Hematopoietic multipotent progenitor cell treated with erythropoietin and hydrocortisone succinate and interleukin-3 and kit ligand, for 4 days (in vitro differentiated cells): Measurements from ENCODE around the gene SMIM10L1.

Experiments used
- DNase-seq: peaks from one replicate; pipeline ENCODE4 v3.0.0-alpha.2; 2015

SMIM10L1 gene

DNA sequence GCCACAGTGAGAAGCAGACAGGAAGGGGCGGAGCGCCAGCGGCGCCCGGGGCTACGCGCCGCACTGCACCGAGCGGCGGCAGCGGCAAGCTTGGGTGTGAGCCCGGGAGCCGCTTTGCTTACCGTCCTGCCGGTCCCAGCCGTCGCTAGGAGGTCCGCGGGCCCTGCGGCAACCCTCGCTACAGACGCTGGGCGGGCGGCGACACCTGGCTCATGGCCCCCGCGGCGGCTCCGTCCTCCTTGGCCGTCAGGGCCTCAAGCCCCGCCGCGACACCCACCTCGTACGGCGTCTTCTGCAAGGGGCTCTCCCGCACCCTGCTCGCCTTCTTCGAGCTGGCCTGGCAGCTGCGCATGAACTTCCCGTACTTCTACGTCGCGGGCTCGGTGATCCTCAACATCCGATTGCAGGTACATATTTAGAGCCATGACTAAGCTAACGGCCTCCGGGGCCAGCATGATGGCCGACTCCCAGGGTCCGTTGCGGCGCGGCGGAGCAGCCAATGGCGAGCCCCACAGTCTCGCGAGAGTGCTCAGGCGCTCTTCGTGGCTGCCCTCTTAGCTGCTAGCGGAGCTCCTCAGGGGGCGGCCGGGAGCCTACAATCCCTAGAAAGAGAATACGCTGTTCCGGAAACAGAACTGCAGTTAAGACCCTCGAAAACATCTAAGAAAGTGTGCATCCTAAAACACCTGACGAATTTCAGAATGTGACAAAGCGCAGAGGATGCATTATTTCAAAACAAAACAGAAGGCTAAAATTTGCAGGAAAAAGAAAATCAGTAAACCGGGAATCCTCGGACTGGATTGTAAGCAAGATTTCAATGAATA lies at the start of gene SMIM10L1:
TSS of gene SMIM10L1 (plus strand) at position 50 of the 824 bp plus-strand sequence. CDS start at position 213, 163 bp downstream.
- DNase-seq: peak; percentile 98

GRCh38 chr12:11130382-11130781 lies 40.6 kb upstream of the SMIM10L1 start:
- no peak for DNase-seq

- DNase-seq: no peak
Measured at GRCh38 chr12:11130999-11131398, 40.0 kb upstream of the SMIM10L1 start.

DNA sequence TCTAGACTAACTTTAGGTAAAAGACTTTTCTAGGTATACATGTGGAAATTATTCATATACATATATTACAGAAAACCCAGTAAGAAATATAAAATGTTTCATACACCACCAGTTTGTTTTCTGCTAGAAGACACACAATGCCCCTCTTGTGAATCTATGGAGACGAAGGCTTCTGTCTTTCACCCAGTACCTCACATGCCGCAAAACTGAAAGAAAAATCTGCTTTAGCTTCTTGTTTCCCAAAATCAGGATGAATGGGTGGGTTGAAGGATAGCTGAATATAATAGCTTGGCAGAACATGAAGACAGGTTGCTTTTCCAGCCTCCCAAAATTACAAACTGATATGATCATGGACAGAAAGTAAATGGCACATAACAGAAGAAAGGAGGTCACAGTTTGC lies 37.8 kb upstream of the SMIM10L1 start:
- DNase-seq: no peak

GRCh38 chr12:11133816-11134215 lies 37.2 kb upstream of the SMIM10L1 start:
- DNase-seq: no peak

DNA sequence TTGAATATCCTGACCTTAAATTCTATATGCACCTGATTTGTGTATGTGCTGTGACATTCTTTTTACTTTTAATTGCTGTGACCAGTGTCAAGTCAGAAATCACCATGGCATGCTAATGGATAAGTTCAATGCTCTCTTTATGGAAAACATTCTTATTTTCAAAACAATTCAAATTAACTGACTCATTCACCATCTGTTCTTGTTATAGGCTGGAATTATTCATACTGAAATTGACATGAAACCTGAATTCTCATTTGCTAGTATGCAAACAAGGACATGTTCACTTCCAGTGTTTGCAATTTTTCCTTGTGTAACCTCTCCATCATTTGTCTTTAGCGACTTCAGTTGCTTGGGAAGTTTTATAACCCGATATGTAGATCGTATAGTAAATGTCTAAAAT lies 36.7 kb upstream of the SMIM10L1 start, which contains the start of gene TAS2R30:
TSS of gene TAS2R30 (minus strand) at position 340 of the 400 bp plus-strand sequence. CDS start 400 bp downstream, outside the sequence.
- no peak for DNase-seq

GRCh38 chr12:11136075-11136474 lies 34.9 kb upstream of the SMIM10L1 start:
- no peak for DNase-seq

- DNase-seq: no peak
Measured at GRCh38 chr12:11143352-11143751, 27.6 kb upstream of the SMIM10L1 start.

DNA sequence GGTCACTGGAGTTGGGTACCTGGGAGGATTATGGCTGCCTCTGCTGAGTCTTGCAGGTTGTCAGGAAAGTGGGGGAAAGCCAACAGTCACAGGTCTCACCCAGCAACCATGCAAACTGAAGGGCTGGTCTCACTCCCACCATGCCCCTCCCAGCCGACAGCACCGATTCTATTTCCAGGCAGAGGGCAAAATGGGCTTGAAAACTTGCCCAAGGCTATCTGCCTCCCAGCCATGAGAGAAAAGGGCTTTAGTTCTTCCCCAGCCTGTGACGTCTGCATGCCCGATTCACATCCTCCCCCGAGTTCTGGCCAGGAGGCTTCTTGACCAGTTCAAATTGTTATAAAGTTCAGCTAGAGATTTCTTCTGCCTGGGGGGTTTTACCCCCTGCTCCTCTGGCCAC lies 26.7 kb upstream of the SMIM10L1 start:
- no peak for DNase-seq

DNA sequence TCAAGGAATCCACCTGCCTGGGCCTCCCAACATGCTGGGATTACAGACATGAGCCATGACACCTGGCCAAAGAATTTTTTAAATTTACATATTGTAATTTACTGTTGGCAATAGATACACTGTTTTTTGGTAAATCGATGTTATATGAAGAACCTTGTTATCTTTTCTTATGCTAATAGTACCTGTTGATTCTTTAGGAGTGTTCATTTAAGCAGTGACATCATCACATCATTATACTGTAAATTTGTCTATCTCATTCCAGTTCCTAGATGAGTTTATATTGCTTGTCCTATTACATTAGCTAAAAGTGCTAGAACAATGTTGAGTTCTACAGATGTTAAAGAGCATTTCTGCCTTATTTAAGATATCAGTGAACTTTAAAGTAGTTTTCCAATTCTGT lies 23.6 kb upstream of the SMIM10L1 start:
- no peak for DNase-seq

GRCh38 chr12:11150832-11151231 lies 20.2 kb upstream of the SMIM10L1 start:
- DNase-seq: no peak

GRCh38 chr12:11152725-11153124 lies 18.3 kb upstream of the SMIM10L1 start:
- DNase-seq: no peak

DNA sequence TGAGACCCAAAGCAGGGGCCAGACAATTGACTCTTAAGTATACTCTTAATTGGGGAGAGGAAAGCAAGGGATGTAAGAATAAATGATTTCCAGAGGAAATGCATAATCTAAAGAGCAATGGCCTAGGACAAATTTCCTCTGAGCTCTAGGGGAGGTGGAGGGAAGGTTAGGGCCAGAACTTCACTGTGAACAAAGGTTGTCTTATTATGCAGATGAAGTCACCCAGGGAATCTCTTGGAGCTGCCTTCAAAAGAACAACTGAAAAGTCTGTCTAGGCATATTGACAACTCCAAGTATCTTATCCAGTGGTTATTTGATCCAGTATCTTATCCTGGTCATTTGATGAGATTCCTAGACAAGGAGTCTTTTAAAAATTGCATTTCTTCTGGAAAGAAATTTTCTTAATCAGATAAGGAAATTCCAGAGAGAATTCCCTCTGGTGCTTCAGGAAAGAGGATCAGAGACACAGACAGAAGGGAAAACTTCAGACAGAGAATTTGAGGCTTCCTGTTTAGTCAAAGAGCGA lies 16.5 kb upstream of the SMIM10L1 start:
- no peak for DNase-seq

GRCh38 chr12:11158885-11159444 lies 12.0 kb upstream of the SMIM10L1 start:
- DNase-seq: no peak

DNA sequence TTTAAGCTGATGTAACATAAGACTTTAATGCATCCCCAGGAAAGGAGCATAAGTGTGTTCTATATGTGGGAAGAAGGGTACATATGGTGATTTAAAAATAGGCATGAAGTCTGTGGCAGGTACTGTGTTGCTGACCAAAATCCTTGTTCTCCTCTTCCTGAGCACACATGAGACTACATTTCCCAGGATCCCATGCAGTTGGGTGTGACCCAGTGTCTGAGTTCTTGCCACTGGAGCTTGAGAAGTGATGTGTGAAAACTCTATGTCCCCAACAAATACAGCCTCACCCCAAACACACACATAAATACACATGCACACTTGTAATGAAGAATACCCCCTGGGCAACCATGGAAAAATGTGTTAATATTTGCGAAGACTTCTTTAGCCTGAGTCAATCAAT lies 8.5 kb upstream of the SMIM10L1 start:
- peak; percentile 26 for DNase-seq

DNA sequence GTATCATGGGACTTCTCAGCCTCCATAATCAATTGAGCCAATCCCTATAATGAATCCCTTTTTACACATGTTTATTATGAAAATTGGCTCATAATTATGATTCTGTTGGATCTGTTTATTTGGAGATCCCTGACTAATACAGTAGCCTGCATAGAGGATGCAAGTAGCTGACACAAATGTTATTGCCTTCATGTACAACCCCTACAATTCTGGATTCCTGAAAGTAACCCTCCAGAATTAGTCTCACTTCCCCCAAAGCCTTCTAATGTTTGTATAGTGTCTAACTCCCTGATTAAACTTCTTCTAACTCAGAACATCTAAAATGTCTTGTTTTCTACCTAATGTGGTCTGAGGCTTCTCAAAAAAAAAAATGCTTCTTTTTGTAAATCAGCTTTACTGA lies 6.6 kb upstream of the SMIM10L1 start:
- no peak for DNase-seq

GRCh38 chr12:11166300-11166699 lies 4.7 kb upstream of the SMIM10L1 start:
- DNase-seq: no peak

DNA sequence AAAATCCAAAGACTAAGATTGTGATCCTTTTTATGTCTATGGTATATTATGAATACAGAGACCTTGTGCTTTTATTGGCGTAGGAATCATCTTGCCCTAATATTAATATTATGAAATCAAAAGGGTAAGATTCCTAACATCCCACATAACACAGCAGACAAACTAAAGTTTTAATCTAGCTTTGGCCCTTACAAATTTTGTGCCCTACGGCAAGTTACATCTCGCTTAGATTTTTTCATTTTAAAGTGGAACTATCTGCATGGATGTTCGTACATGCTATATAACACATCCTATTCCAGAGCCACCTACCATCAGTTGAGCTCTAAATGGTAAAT lies 217 bp upstream of the SMIM10L1 start:
- DNase-seq: no peak

DNA sequence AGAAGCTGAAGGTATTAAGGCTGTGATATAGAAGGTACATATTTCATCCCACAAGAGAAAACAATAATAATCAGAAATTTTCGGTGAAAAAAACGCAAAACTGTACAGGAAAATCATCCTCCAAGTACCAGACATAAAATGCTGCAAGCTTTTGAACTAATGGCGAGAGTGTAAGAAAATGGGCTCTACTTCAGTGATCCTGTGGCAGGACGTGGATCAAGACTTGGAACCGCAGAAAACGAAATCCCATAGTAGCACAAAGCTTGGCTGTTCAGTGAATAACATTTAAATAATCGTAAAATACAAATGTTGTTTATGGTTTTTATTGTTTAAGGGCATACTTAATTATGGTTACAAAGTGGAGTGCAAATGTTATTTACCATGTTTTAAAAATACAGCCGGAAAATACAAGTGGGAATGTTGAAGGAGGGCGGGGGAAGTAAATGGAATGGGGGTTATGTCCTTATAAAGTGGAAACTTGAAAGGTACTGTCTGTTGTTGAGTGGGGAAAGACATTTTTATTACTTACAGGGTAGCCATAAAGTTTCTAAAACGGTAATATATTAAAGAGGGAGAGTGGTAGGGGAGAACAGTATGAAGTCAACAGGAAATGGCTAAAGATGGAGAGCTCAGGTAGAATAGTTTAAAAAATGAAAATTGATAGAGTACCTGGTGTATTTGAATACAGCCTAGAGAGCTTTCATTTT lies 1.1 kb downstream of the SMIM10L1 start:
- peak; percentile 54 for DNase-seq

GRCh38 chr12:11174022-11174421 lies 3.0 kb downstream of the SMIM10L1 start:
- no peak for DNase-seq

GRCh38 chr12:11178250-11178649 lies 7.3 kb downstream of the SMIM10L1 start:
- no peak for DNase-seq

DNA sequence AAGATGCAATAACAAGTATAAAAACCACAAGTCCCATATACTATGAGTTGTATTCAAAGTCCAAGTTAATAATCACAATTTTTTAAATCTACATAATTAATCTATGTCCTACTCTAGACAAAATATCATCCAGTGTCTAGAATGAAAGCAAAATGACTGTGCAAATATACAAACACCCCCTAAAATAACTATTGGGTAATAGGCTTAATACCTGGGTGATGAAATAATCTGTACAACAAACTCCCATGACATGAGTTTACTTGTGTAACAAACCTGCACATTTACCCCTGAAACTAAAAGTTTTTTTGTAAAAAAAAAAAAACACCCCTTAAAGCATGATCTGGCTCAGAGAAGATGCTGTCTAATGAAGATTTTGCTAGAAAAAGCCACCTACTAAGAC lies 11.5 kb downstream of the SMIM10L1 start:
- no peak for DNase-seq

- no peak for DNase-seq
Measured at GRCh38 chr12:11183011-11183410, 12.0 kb downstream of the SMIM10L1 start.

DNA sequence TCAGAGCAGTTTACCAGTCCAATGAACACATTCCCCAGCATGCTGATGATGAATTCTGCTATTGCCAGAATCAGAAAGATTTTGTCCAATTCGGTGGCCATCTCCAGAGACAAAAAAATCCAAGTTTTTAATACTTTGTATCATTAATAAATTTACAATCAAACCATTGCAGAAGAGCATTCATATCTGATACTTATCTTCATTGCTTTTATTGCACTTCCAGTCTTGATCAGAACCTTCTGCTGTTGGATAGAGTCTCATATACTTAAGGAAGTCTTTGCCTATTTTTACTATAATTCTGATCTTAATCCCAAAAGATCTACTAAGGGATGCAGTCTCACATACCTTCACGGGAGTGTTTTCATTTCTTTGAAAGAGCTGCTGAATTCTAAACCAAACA lies 15.8 kb downstream of the SMIM10L1 start, which contains the start of gene TAS2R42:
TSS of gene TAS2R42 (minus strand) at position 101 of the 400 bp plus-strand sequence. CDS start at position 101, 0 bp downstream.
- DNase-seq: no peak
